ENCODE results near the gene MEIS1.

MEIS1 gene

GRCh38 chr2:66452917-66453316, 18.0 kb downstream of the MEIS1 start:
- Histone ChIP-seq H2AFZ (ENCODE audit: insufficient read depth, low read length, poor library complexity) (no peak overlapping the region), H3K4me2 (ENCODE audit: low read length) (no peak overlapping the region), H3K9ac (ENCODE audit: low read length) (no peak overlapping the region), H3K23ac (ENCODE audit: low read length) (no peak overlapping the region), H2BK12ac (ENCODE audit: low read length) (no peak overlapping the region), H3K27me3 (ENCODE audit: insufficient read depth, low read length) (no peaks in the 10 kb centered on the region), H3K4me3 (ENCODE audit: low read depth, low read length) (no peak overlapping the region), H3K79me1 (ENCODE audit: low read length) (no peaks in the 10 kb centered on the region), H4K12ac (ENCODE audit: low read depth, low read length) (no peak overlapping the region), H3K36me3 (ENCODE audit: control insufficient read depth in 1 of 2, insufficient read depth in 2 of 2, low read length in 2 of 2) (peaks cover 6 to 17% of the 10 kb centered on the region in 2 experiments), H2AK5ac (ENCODE audit: low read length) (no peak overlapping the region), H2BK5ac (ENCODE audit: low read depth, low read length, poor library complexity) (no peak overlapping the region), H3K9me3 (ENCODE audit: insufficient read depth, low read depth, low read length) (no peaks in the 10 kb centered on the region), H3K4ac (ENCODE audit: low read depth, low read length) (no peak overlapping the region), H3K4me1 (ENCODE audit: control insufficient read depth in 1 of 2, insufficient read depth in 2 of 2, low read length in 2 of 2) (no peaks in the 10 kb centered on the region), H4K91ac (ENCODE audit: low read depth, low read length) (no peak overlapping the region), H3K79me2 (ENCODE audit: control insufficient read depth, insufficient read depth, low read length, poor library complexity) (no peaks in the 10 kb centered on the region), H3K14ac (ENCODE audit: low read length) (no peak overlapping the region), H2BK120ac (ENCODE audit: insufficient read depth, low read length, poor library complexity) (no peak overlapping the region), H4K8ac (ENCODE audit: low read depth, low read length) (no peak overlapping the region), H3K27ac (ENCODE audit: low read depth, low read length) (no peak overlapping the region), H3K18ac (ENCODE audit: low read length) (no peak overlapping the region)
- DNase-seq = no peak
- no CpG with 5 or more reads among the region's 2 CpGs for WGBS (ENCODE audit: extremely low coverage, insufficient coverage, insufficient read length)

DNA sequence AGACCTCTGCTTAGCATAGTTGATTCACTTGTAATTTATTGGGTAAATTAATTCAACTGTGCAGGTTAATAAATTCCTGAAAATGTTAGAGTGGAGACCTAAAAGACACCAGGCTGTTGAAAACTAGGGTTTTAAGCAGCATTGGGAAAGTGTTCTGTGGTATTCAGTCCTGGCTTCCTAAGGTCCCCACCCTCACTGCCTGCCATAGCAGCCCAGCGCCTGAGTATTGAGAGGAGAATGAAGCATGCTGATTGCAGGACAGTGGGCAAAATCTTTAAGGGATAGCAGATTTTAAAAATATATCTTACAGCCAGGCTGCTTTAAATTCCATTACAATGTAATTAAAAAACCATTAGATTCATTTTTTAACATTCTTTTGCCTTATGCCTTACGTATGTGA, 20.6 kb downstream of the MEIS1 start:
- no peak overlapping the region for H3K9ac ChIP-seq (ENCODE audit: low read length)
- no peak for DNase-seq
- H2BK120ac ChIP-seq (ENCODE audit: insufficient read depth, low read length, poor library complexity) = no peak overlapping the region
- no peak overlapping the region for H3K18ac ChIP-seq (ENCODE audit: low read length)
- H3K27me3 ChIP-seq (ENCODE audit: insufficient read depth, low read length) = no peaks in the 10 kb centered on the region
- no peaks in the 10 kb centered on the region for H3K9me3 ChIP-seq (ENCODE audit: insufficient read depth, low read depth, low read length)
- WGBS (ENCODE audit: extremely low coverage, insufficient coverage, insufficient read length) = no CpG with 5 or more reads among the region's 2 CpGs
- no peak overlapping the region for H3K23ac ChIP-seq (ENCODE audit: low read length)
- H3K14ac ChIP-seq (ENCODE audit: low read length) = no peak overlapping the region
- H4K12ac ChIP-seq (ENCODE audit: low read depth, low read length) = no peak overlapping the region
- H4K8ac ChIP-seq (ENCODE audit: low read depth, low read length) = no peak overlapping the region
- peaks cover 6 to 20% of the 10 kb centered on the region in 2 experiments for H3K36me3 ChIP-seq (ENCODE audit: control insufficient read depth in 1 of 2, insufficient read depth in 2 of 2, low read length in 2 of 2)
- H3K79me1 ChIP-seq (ENCODE audit: low read length) = no peaks in the 10 kb centered on the region
- H3K79me2 ChIP-seq (ENCODE audit: control insufficient read depth, insufficient read depth, low read length, poor library complexity) = no peaks in the 10 kb centered on the region
- H3K4me2 ChIP-seq (ENCODE audit: low read length) = no peak overlapping the region
- H2BK5ac ChIP-seq (ENCODE audit: low read depth, low read length, poor library complexity) = no peak overlapping the region
- no peak overlapping the region for H3K4ac ChIP-seq (ENCODE audit: low read depth, low read length)
- H3K4me1 ChIP-seq (ENCODE audit: control insufficient read depth in 1 of 2, insufficient read depth in 2 of 2, low read length in 2 of 2) = no peaks in the 10 kb centered on the region
- H4K91ac ChIP-seq (ENCODE audit: low read depth, low read length) = no peak overlapping the region
- no peak overlapping the region for H2AK5ac ChIP-seq (ENCODE audit: low read length)
- H3K4me3 ChIP-seq (ENCODE audit: low read depth, low read length) = no peak overlapping the region
- H3K27ac ChIP-seq (ENCODE audit: low read depth, low read length) = no peak overlapping the region
- H2BK12ac ChIP-seq (ENCODE audit: low read length) = no peak overlapping the region
- no peak overlapping the region for H2AFZ ChIP-seq (ENCODE audit: insufficient read depth, low read length, poor library complexity)

DNA sequence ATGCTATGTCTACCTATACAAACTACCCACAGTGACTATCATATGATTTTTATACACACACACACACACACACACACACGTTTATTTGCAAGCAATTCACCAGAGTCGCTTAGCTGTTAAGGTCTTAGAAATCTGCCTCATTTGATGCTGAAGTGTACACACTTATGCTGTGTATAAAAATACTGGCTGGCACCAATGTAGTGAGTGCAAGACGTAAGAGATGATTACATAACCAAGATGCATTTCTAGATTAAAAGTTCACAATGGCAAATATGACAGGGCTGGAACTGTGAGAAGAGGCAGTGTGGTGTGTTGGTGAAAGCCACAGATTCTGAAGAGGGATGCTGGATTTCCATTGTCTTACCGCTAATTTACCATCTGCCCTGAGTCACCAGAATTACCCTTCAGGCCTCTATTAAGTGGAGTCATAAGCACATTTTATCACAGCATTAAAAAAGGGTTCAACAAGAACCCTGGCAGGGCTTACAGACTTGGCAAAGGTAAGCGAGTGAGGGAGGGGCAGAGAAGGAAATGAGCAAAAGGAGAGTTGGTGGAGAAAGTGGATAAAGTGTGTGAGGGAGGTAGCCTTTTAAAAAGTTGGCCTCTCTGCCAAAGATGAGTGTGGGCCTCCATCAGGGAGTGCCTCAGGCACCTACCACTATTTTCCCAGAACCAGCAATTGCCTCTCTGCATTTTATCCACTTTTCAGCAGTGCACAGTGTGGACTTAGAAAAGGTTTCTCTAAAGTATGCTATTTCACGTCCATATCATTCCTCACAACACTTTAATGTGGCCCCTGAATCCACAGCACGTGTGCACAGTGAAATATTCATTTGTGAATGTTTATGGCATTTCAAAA, 21.5 kb downstream of the MEIS1 start:
- no peak overlapping the region for H4K8ac ChIP-seq (ENCODE audit: low read depth, low read length)
- H4K12ac ChIP-seq (ENCODE audit: low read depth, low read length) = no peak overlapping the region
- H3K27me3 ChIP-seq (ENCODE audit: insufficient read depth, low read length) = no peaks in the 10 kb centered on the region
- H2AK5ac ChIP-seq (ENCODE audit: low read length) = no peak overlapping the region
- H3K9ac ChIP-seq (ENCODE audit: low read length) = no peak overlapping the region
- no peaks in the 10 kb centered on the region for H3K9me3 ChIP-seq (ENCODE audit: insufficient read depth, low read depth, low read length)
- H3K27ac ChIP-seq (ENCODE audit: low read depth, low read length) = no peak overlapping the region
- H2BK12ac ChIP-seq (ENCODE audit: low read length) = no peak overlapping the region
- no peak overlapping the region for H3K4me3 ChIP-seq (ENCODE audit: low read depth, low read length)
- no peak overlapping the region for H3K4me2 ChIP-seq (ENCODE audit: low read length)
- no peak overlapping the region for H2BK5ac ChIP-seq (ENCODE audit: low read depth, low read length, poor library complexity)
- no peaks in the 10 kb centered on the region for H3K4me1 ChIP-seq (ENCODE audit: control insufficient read depth in 1 of 2, insufficient read depth in 2 of 2, low read length in 2 of 2)
- no peak overlapping the region for H3K23ac ChIP-seq (ENCODE audit: low read length)
- WGBS (ENCODE audit: extremely low coverage, insufficient coverage, insufficient read length) = no CpG with 5 or more reads among the region's 7 CpGs
- no peak overlapping the region for H3K4ac ChIP-seq (ENCODE audit: low read depth, low read length)
- no peaks in the 10 kb centered on the region for H3K79me2 ChIP-seq (ENCODE audit: control insufficient read depth, insufficient read depth, low read length, poor library complexity)
- DNase-seq = peak in 1 of 2 donors; percentile 35
- H3K79me1 ChIP-seq (ENCODE audit: low read length) = no peaks in the 10 kb centered on the region
- no peak overlapping the region for H3K14ac ChIP-seq (ENCODE audit: low read length)
- H4K91ac ChIP-seq (ENCODE audit: low read depth, low read length) = no peak overlapping the region
- H3K18ac ChIP-seq (ENCODE audit: low read length) = no peak overlapping the region
- H3K36me3 ChIP-seq (ENCODE audit: control insufficient read depth in 1 of 2, insufficient read depth in 2 of 2, low read length in 2 of 2) = peaks cover 6 to 20% of the 10 kb centered on the region in 2 experiments
- H2AFZ ChIP-seq (ENCODE audit: insufficient read depth, low read length, poor library complexity) = no peak overlapping the region
- H2BK120ac ChIP-seq (ENCODE audit: insufficient read depth, low read length, poor library complexity) = no peak overlapping the region

DNA sequence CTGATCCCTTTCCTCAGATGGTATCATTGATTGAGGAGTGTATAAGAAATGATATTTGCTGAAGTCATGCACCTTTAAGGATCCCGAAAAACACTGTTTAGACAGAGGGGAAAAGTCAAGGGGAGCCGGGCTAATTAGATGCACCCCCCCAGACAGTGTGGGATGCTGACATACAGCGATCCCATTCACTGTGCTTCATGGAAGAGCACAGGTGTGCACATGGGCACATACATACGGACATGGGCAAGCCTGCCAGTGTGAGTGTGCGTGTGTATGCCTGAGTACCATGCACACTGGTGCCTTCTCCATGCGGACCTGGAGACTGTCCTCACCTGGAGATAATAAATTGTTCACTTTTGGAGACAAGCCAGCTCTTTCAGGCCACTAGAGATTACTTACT, 22.6 kb downstream of the MEIS1 start:
- Histone ChIP-seq H2AFZ (ENCODE audit: insufficient read depth, low read length, poor library complexity) (no peak overlapping the region), H3K23ac (ENCODE audit: low read length) (no peak overlapping the region), H3K79me1 (ENCODE audit: low read length) (no peaks in the 10 kb centered on the region), H3K9ac (ENCODE audit: low read length) (no peak overlapping the region), H4K12ac (ENCODE audit: low read depth, low read length) (no peak overlapping the region), H4K8ac (ENCODE audit: low read depth, low read length) (no peak overlapping the region), H3K4me3 (ENCODE audit: low read depth, low read length) (no peak overlapping the region), H2BK5ac (ENCODE audit: low read depth, low read length, poor library complexity) (no peak overlapping the region), H3K14ac (ENCODE audit: low read length) (no peak overlapping the region), H3K4me1 (ENCODE audit: control insufficient read depth in 1 of 2, insufficient read depth in 2 of 2, low read length in 2 of 2) (no peaks in the 10 kb centered on the region), H2BK120ac (ENCODE audit: insufficient read depth, low read length, poor library complexity) (no peak overlapping the region), H3K27ac (ENCODE audit: low read depth, low read length) (no peak overlapping the region), H4K91ac (ENCODE audit: low read depth, low read length) (no peak overlapping the region), H3K4me2 (ENCODE audit: low read length) (no peak overlapping the region), H2BK12ac (ENCODE audit: low read length) (no peak overlapping the region), H3K27me3 (ENCODE audit: insufficient read depth, low read length) (no peaks in the 10 kb centered on the region), H3K18ac (ENCODE audit: low read length) (no peak overlapping the region), H3K4ac (ENCODE audit: low read depth, low read length) (no peak overlapping the region), H3K36me3 (ENCODE audit: control insufficient read depth in 1 of 2, insufficient read depth in 2 of 2, low read length in 2 of 2) (peaks cover 6 to 26% of the 10 kb centered on the region in 2 experiments), H3K9me3 (ENCODE audit: insufficient read depth, low read depth, low read length) (no peaks in the 10 kb centered on the region), H2AK5ac (ENCODE audit: low read length) (no peak overlapping the region), H3K79me2 (ENCODE audit: control insufficient read depth, insufficient read depth, low read length, poor library complexity) (no peaks in the 10 kb centered on the region)
- DNase-seq = no peak
- WGBS (ENCODE audit: extremely low coverage, insufficient coverage, insufficient read length) = no CpG with 5 or more reads among the region's 6 CpGs
